H1 (cell line): Measurements from ENCODE around the gene HMCES. TPM values are rescaled to one million over a fixed set of nuclear protein-coding genes. Genes with fewer than 3 reads are reported as not detected.

Experiments
- CTCF ChIA-PET: fragments of 300-600 bp; sonication (Branson Sonifier 250); formaldehyde crosslinking; loops from one replicate; lab custom pipeline; 2021; ENCODE audit not compliant: partially characterized antibody; lab: Charles Lee
- POLR2A ChIA-PET: fragments of 300-600 bp; sonication (Branson Sonifier 250); formaldehyde crosslinking; loops from one replicate; lab custom pipeline; 2021; ENCODE audit warnings: inconsistent platforms; ENCODE audit not compliant: partially characterized antibody; lab: Charles Lee
- DNase-seq, 2 experiments: peaks; one replicate each; pipeline versions ENCODE4 v3.0.0 to v3.0.0-alpha.2; 2010 to 2022; ENCODE audit warnings: low spot score in 2 of 2, low read depth in 1 of 2, mixed read lengths in 1 of 2
- FAIRE-seq: peaks from 2 replicates; lab custom pipeline; 2011; peaks lifted over from hg19 to GRCh38; lab: Jason Lieb, UNC
- H2AFZ ChIP-seq: 2 replicates; pipeline ENCODE4 v1.8.1; 2012; ENCODE audit warnings: low read length, inconsistent platforms
- H2AK5ac ChIP-seq: 2 replicates; pipeline ENCODE4 v1.6.1; 2013; ENCODE audit warnings: low read depth, low read length
- H2BK120ac ChIP-seq: replicated peaks from 2 replicates; pipeline ENCODE3; 2013; ENCODE audit warnings: low read depth, low read length, inconsistent platforms
- H2BK12ac ChIP-seq: 2 replicates; pipeline ENCODE4 v1.6.1; 2013; ENCODE audit warnings: low read depth, low read length
- H2BK15ac ChIP-seq: 2 replicates; pipeline ENCODE4 v1.6.1; 2013; ENCODE audit warnings: low read length
- H2BK20ac ChIP-seq: 2 replicates; pipeline ENCODE4 v1.6.1; 2013; ENCODE audit warnings: low read length
- H2BK5ac ChIP-seq: 2 replicates; pipeline ENCODE4 v1.6.1; 2013; ENCODE audit warnings: low read depth, low read length
- H3K14ac ChIP-seq: 2 replicates; pipeline ENCODE4 v1.6.1; 2013; ENCODE audit warnings: inconsistent platforms; ENCODE audit not compliant: insufficient read length
- H3K18ac ChIP-seq: 2 replicates; pipeline ENCODE4 v1.6.1; 2013; ENCODE audit warnings: low read length; ENCODE audit errors: extremely low read depth
- H3K23ac ChIP-seq: 2 replicates; pipeline ENCODE4 v1.6.1; 2013; ENCODE audit warnings: inconsistent platforms; ENCODE audit not compliant: insufficient read length
- H3K23me2 ChIP-seq: 2 replicates; pipeline ENCODE4 v1.6.1; 2013; ENCODE audit warnings: low read depth, low read length
- H3K27ac ChIP-seq: 2 replicates; pipeline ENCODE4 v1.6.1; 2011; ENCODE audit warnings: low read depth, low read length, inconsistent platforms
- H3K27me3 ChIP-seq, 4 experiments: replicated peaks in 1 of 4; 1 replicate in 1 of 4; 2 replicates in 3 of 4; pipeline versions ENCODE4 v1.6.1 to v1.8.1; 2011 to 2013; ENCODE audit warnings: low read length in 3 of 4, mild to moderate bottlenecking in 3 of 4, inconsistent platforms in 2 of 4, mixed read lengths in 2 of 4, moderate library complexity in 1 of 4; ENCODE audit not compliant: control insufficient read depth in 3 of 4, insufficient read depth in 3 of 4; ENCODE audit errors: extremely low read depth in 1 of 4
- H3K36me3 ChIP-seq, 4 experiments: 2 replicates each; pipeline versions ENCODE4 v1.6.1 to v1.8.1; 2011 to 2013; ENCODE audit warnings: mild to moderate bottlenecking in 4 of 4, low read length in 3 of 4, moderate library complexity in 2 of 4, control low read depth in 1 of 4, inconsistent platforms in 1 of 4; ENCODE audit not compliant: insufficient read depth in 4 of 4, control insufficient read depth in 2 of 4
- H3K4ac ChIP-seq: replicated peaks from 2 replicates; pipeline ENCODE3; 2013; ENCODE audit warnings: low read length, low read depth, mixed read lengths, inconsistent platforms; ENCODE audit not compliant: insufficient read length
- H3K4me1 ChIP-seq, 4 experiments: replicated peaks in 1 of 4; 1 replicate in 1 of 4; 2 replicates in 3 of 4; pipeline versions ENCODE4 v1.6.1 to v1.8.1; 2011 to 2013; ENCODE audit warnings: low read length in 3 of 4, inconsistent platforms in 2 of 4, mixed read lengths in 1 of 4; ENCODE audit not compliant: insufficient read depth in 4 of 4, control insufficient read depth in 3 of 4
- H3K4me2 ChIP-seq, 2 experiments: 2 replicates each; pipeline versions ENCODE4 v1.6.1 to v1.8.1; 2011 to 2013; ENCODE audit warnings: low read depth in 2 of 2, low read length in 2 of 2, control low read depth in 1 of 2, inconsistent platforms in 1 of 2, mild to moderate bottlenecking in 1 of 2; ENCODE audit not compliant: insufficient read depth in 1 of 2
- H3K4me3 ChIP-seq, 4 experiments: fragments of 200-600, 300-600 bp in 1 of 4; sonication (generic), shearing (Covaris generic), sonication (Bioruptor Twin) in 1 of 4; 2 replicates each; pipeline versions ENCODE4 v1.5.1 to v1.8.1; 2011 to 2016; ENCODE audit warnings: low read length in 4 of 4, low read depth in 3 of 4, control low read depth in 2 of 4, inconsistent platforms in 2 of 4, mild to moderate bottlenecking in 2 of 4, mixed read lengths in 1 of 4, moderate library complexity in 1 of 4; ENCODE audit not compliant: insufficient read depth in 2 of 4; ENCODE audit errors: extremely low read depth in 1 of 4
- H3K56ac ChIP-seq: replicated peaks from 2 replicates; pipeline ENCODE3; 2013; ENCODE audit warnings: low read depth, mild to moderate bottlenecking, mixed read lengths, low read length, inconsistent platforms; ENCODE audit not compliant: insufficient read length
- H3K79me1 ChIP-seq: 2 replicates; pipeline ENCODE4 v1.6.1; 2013; ENCODE audit warnings: low read depth, low read length, control low read depth
- H3K79me2 ChIP-seq, 2 experiments: 2 replicates each; pipeline versions ENCODE4 v1.6.1 to v1.8.1; 2012 to 2013; ENCODE audit warnings: low read length in 2 of 2, mild to moderate bottlenecking in 2 of 2, inconsistent platforms in 1 of 2; ENCODE audit not compliant: insufficient read depth in 2 of 2, control insufficient read depth in 1 of 2
- H3K9ac ChIP-seq, 4 experiments: replicated peaks in 1 of 4; 1 replicate in 1 of 4; 2 replicates in 3 of 4; pipeline versions ENCODE4 v1.6.1 to v1.8.1; 2011 to 2013; ENCODE audit warnings: low read depth in 3 of 4, low read length in 3 of 4, control low read depth in 2 of 4, mild to moderate bottlenecking in 2 of 4, moderate library complexity in 2 of 4, inconsistent platforms in 1 of 4; ENCODE audit errors: extremely low read depth in 1 of 4
- H3K9me3 ChIP-seq, 2 experiments: 2 replicates each; pipeline versions ENCODE4 v1.6.1 to v1.8.1; 2012 to 2013; ENCODE audit warnings: mild to moderate bottlenecking in 2 of 2, moderate library complexity in 2 of 2, control low read depth in 1 of 2, inconsistent platforms in 1 of 2, low read depth in 1 of 2, low read length in 1 of 2, mixed read lengths in 1 of 2; ENCODE audit not compliant: insufficient read depth in 2 of 2
- H4K20me1 ChIP-seq, 2 experiments: replicated peaks in 1 of 2; 2 replicates each; pipeline versions ENCODE3 to v1.8.1; 2011 to 2013; ENCODE audit warnings: inconsistent platforms in 2 of 2, low read length in 2 of 2, mild to moderate bottlenecking in 1 of 2; ENCODE audit not compliant: insufficient read depth in 2 of 2, control insufficient read depth in 1 of 2
- H4K5ac ChIP-seq: 2 replicates; pipeline ENCODE4 v1.6.1; 2013; ENCODE audit warnings: low read length, low read depth, mixed read lengths, inconsistent platforms; ENCODE audit not compliant: insufficient read length
- H4K8ac ChIP-seq: 2 replicates; pipeline ENCODE4 v1.8.0; 2013; ENCODE audit warnings: mild to moderate bottlenecking, moderate library complexity, low read length, inconsistent platforms; ENCODE audit not compliant: insufficient read depth; ENCODE audit errors: extremely low read depth
- H4K91ac ChIP-seq: replicated peaks from 2 replicates; pipeline ENCODE3; 2013; ENCODE audit warnings: low read length, mixed read lengths, inconsistent platforms; ENCODE audit not compliant: insufficient read length
- ATF2 ChIP-seq: IDR thresholded peaks from 2 replicates; pipeline ENCODE4 v1.6.1; 2012; ENCODE audit warnings: low read length, inconsistent platforms
- CBX5 ChIP-seq: fragments of 300-800, 300-1000 bp; sonication (generic); IDR thresholded peaks from 2 replicates; pipeline ENCODE4 v1.7.1; 2016; ENCODE audit warnings: antibody characterized with exemption, low read length, low read depth
- CHD2 ChIP-seq: IDR thresholded peaks from 2 replicates; pipeline ENCODE4 v1.6.1; 2012; ENCODE audit warnings: low read length, improper control_type of control experiment
- E2F6 ChIP-seq: IDR thresholded peaks from 2 replicates; pipeline ENCODE4 v1.6.1; 2012; ENCODE audit warnings: inconsistent platforms
- EGR1 ChIP-seq: IDR thresholded peaks from 2 replicates; pipeline ENCODE4 v1.6.1; 2011; ENCODE audit warnings: low read depth, low read length, borderline replicate concordance
- NRF1 ChIP-seq: IDR thresholded peaks from 2 replicates; pipeline ENCODE4 v1.6.1; 2011; ENCODE audit warnings: mild to moderate bottlenecking, low read depth, low read length, improper control_type of control experiment
- RAD21 ChIP-seq, 2 experiments: IDR thresholded peaks in 1 of 2; conservative IDR thresholded peaks in 1 of 2; 2 replicates each; pipeline ENCODE4 v1.6.1; 2011; ENCODE audit warnings: low read depth in 2 of 2, low read length in 2 of 2, improper control_type of control experiment in 1 of 2, inconsistent platforms in 1 of 2, mild to moderate bottlenecking in 1 of 2, moderate library complexity in 1 of 2
- RNF2 ChIP-seq: fragments of 200-900, 300-1000 bp; sonication (generic); IDR thresholded peaks from 2 replicates; pipeline ENCODE4 v1.7.1; 2016; ENCODE audit warnings: borderline replicate concordance, low read depth, mild to moderate bottlenecking, antibody characterized with exemption, low read length; ENCODE audit not compliant: poor library complexity, severe bottlenecking; ENCODE audit errors: missing control alignments
- SIN3A ChIP-seq, 2 experiments: IDR thresholded peaks in 1 of 2; conservative IDR thresholded peaks in 1 of 2; 2 replicates each; pipeline ENCODE4 v1.6.1; 2011 to 2012; ENCODE audit warnings: low read length in 2 of 2, improper control_type of control experiment in 1 of 2, low read depth in 1 of 2, mild to moderate bottlenecking in 1 of 2
- SRF ChIP-seq: IDR thresholded peaks from 2 replicates; pipeline ENCODE4 v1.6.1; 2011; ENCODE audit warnings: mild to moderate bottlenecking, low read depth, low read length, moderate library complexity
- WGBS, 2 experiments: shearing (Covaris generic) in 1 of 2; methylation state at CpG; one replicate each; pipeline versions ENCODE4 v1.1.6 to v1.1.7; 2013 to 2015; ENCODE audit warnings: low lambda C conversion rate in 2 of 2, mixed read lengths in 2 of 2, inconsistent platforms in 1 of 2, low coverage in 1 of 2, missing lambda C conversion rate in 1 of 2; ENCODE audit not compliant: insufficient replicate concordance in 2 of 2, insufficient coverage in 1 of 2, insufficient read length in 1 of 2; ENCODE audit errors: extremely low coverage in 1 of 2, missing lambda C conversion rate in 1 of 2; 5-methylcytosine and 5-hydroxymethylcytosine counted together
- polyA plus RNA-seq, 7 experiments: library from polyadenylated mRNA; depleted of rRNA in 3 of 7; stranded (reverse) in 5 of 7; unstranded in 2 of 7; fragments of >200 nt in 5 of 7; fragments of 200-250 nt in 2 of 7; gene quantifications; 1 replicate in 5 of 7; 2 replicates in 1 of 7; 4 replicates in 1 of 7; pipeline versions ENCODE4 v1.2.1 to v1.2.3, GENCODE V29; 2011 to 2013; ENCODE audit warnings: missing spikeins in 2 of 7, mixed read lengths in 2 of 7
- total RNA-seq: library from RNA; stranded (reverse); fragmentation: NEBNext Ultra II Directional; extraction: Animal tissue kit (Norgen Biotek cat#: 25700); gene quantifications from 2 replicates; pipeline ENCODE4 v1.2.1, GENCODE V29; 2021

The HMCES gene
- total and polyA plus RNA-seq, 2 of the 8 experiments (the other 6 are each of a cell fraction or from before 2014, with no cell fraction given): 27.6 to 49.5 TPM

- DNase-seq (no peak), FAIRE-seq (no peak)
- H3K79me2 ChIP-seq: no peaks in the 10 kb centered on the region
- no peak overlapping the region for H2BK12ac ChIP-seq
- H3K23ac ChIP-seq: no peak overlapping the region
- no peak overlapping the region for H3K4me3 ChIP-seq
- ChIA-PET POLR2A (interaction anchor here (1.5 to 3.4 kb wide), 3 partner anchors 10 to 49 kb away, joined by 3 to 15 read pairs (median 7); no protein-coding TSS in a partner anchor), CTCF (interaction anchor here (1.1 to 4.1 kb wide), 2 partner anchors 11 to 285 kb away, joined by 3 to 15 read pairs; no protein-coding TSS in a partner anchor)
- no peak overlapping the region for H3K9ac ChIP-seq
- H2BK15ac ChIP-seq: no peak overlapping the region
- no peaks in the 10 kb centered on the region for H3K27me3 ChIP-seq
- no peak overlapping the region for H3K18ac ChIP-seq
- no peaks in the 10 kb centered on the region; the same call in none of the 2 replicates for H3K79me1 ChIP-seq
- no peak overlapping the region for H3K27ac ChIP-seq
- no peak overlapping the region for H4K5ac ChIP-seq
- H3K14ac ChIP-seq: no peak overlapping the region
- H3K4me1 ChIP-seq: no peaks in the 10 kb centered on the region
- H4K8ac ChIP-seq: no peak overlapping the region
- H3K4me2 ChIP-seq: no peak overlapping the region
- H2BK120ac ChIP-seq: no peak overlapping the region
- no peak overlapping the region for H2AK5ac ChIP-seq
- H3K56ac ChIP-seq: no peak overlapping the region
- WGBS, 2 experiments: 93% methylated on average over 6 of the region's 6 CpGs; no CpG with 5 or more reads in 1 of the 2 experiments
- H2BK5ac ChIP-seq: no peak overlapping the region
- H3K4ac ChIP-seq: no peak overlapping the region
- H4K20me1 ChIP-seq: peaks cover 0 to 12% of the 10 kb centered on the region in 2 experiments
- no peak overlapping the region for H4K91ac ChIP-seq
- H2BK20ac ChIP-seq: no peak overlapping the region
- H3K23me2 ChIP-seq: no peaks in the 10 kb centered on the region
- H3K9me3 ChIP-seq: no peaks in the 10 kb centered on the region
- peaks cover 35 to 78% (median 64%) of the 10 kb centered on the region in 4 experiments for H3K36me3 ChIP-seq
- no peak overlapping the region for H2AFZ ChIP-seq
- TF ChIP-seq NRF1 (no peak), RAD21 (IDR thresholded peaks at IDR 0.05 in 1 of 2, conservative IDR thresholded peaks at IDR 0.05 in 1 of 2; ENCODE audit: low read depth in 2 of 2, low read length in 2 of 2) (no peak), SRF (no peak), CHD2 (no peak), SIN3A (conservative IDR thresholded peaks at IDR 0.05 in 1 of 2, IDR thresholded peaks at IDR 0.05 in 1 of 2; ENCODE audit: low read depth in 1 of 2, low read length in 2 of 2) (no peak), CBX5 (no peak), EGR1 (no peak), ATF2 (no peak), RNF2 (no peak), E2F6 (no peak)
Observed at GRCh38 chr3:129256270-129256669, 22.4 kb upstream of the HMCES start.
